Subcutaneous abdominal adipose tissue (tissue), 5 donors: Measurements from ENCODE around the gene FAM171A1.
"Not testable (repeated sequence)": the region's sequence is repeated elsewhere in the genome, so short reads cannot be mapped to it uniquely, and the experiment has no call there.

Source experiments
- H3K27ac ChIP-seq: one replicate; pipeline ENCODE4 v1.7.0; 2013; ENCODE audit warnings: low read depth, mild to moderate bottlenecking, inconsistent platforms, low read length, moderate library complexity
- H3K27me3 ChIP-seq, 5 donors: one replicate each; pipeline ENCODE4 v1.7.0; 2013; ENCODE audit warnings: low read length in 5 of 5, inconsistent platforms in 1 of 5; ENCODE audit not compliant: control insufficient read depth in 5 of 5, insufficient read depth in 4 of 5
- H3K36me3 ChIP-seq, 5 donors: one replicate each; pipeline ENCODE4 v1.7.0; 2013; ENCODE audit warnings: low read length in 5 of 5; ENCODE audit not compliant: control insufficient read depth in 5 of 5, insufficient read depth in 5 of 5
- H3K4me1 ChIP-seq, 5 donors: one replicate each; pipeline ENCODE4 v1.7.0; 2013; ENCODE audit warnings: low read length in 5 of 5, mild to moderate bottlenecking in 3 of 5, moderate library complexity in 1 of 5; ENCODE audit not compliant: control insufficient read depth in 5 of 5, insufficient read depth in 5 of 5
- H3K4me3 ChIP-seq, 5 donors: one replicate each; pipeline ENCODE4 v1.7.0; 2013; ENCODE audit warnings: low read length in 5 of 5, low read depth in 1 of 5
- H3K9ac ChIP-seq, 5 donors: one replicate each; pipeline ENCODE4 v1.7.0; 2013; ENCODE audit warnings: low read length in 5 of 5, mild to moderate bottlenecking in 4 of 5, moderate library complexity in 3 of 5
- H3K9me3 ChIP-seq, 5 donors: one replicate each; pipeline ENCODE4 v1.7.0; 2013; ENCODE audit warnings: low read length in 5 of 5; ENCODE audit not compliant: control insufficient read depth in 5 of 5
- donor health status: healthy.
- donor health status: healthy.
- donor health status: healthy.
- donor health status: healthy.
- donor health status: healthy.

FAM171A1 gene

GRCh38 chr10:15278786-15279185 is 92.3 kb downstream of the FAM171A1 start:
- Histone ChIP-seq H3K9ac (no peak overlapping the region), H3K27me3 (no peaks in the 10 kb centered on the region), H3K36me3 (peaks cover 0 to 30% (median 14%) of the 10 kb centered on the region in 5 donors), H3K4me1 (peaks cover 0 to 8% (median 0%) of the 10 kb centered on the region in 5 donors), H3K27ac (no peak overlapping the region), H3K9me3 (no peaks in the 10 kb centered on the region), H3K4me3 (no peak overlapping the region)

GRCh38 chr10:15276039-15276438 is 95.0 kb downstream of the FAM171A1 start:
- not testable (repeated sequence) for H3K4me3 ChIP-seq, H3K9me3 ChIP-seq, H3K36me3 ChIP-seq, H3K4me1 ChIP-seq, H3K9ac ChIP-seq, H3K27ac ChIP-seq, H3K27me3 ChIP-seq

GRCh38 chr10:15269838-15270237 is 101.3 kb downstream of the FAM171A1 start:
- H3K9ac ChIP-seq, H3K27ac ChIP-seq: not testable (repeated sequence)
- peaks cover 0 to 11% (median 3%) of the 10 kb centered on the region in 5 donors for H3K9me3 ChIP-seq

GRCh38 chr10:15267496-15267895 is 103.6 kb downstream of the FAM171A1 start:
- H3K4me3 ChIP-seq, result no peak overlapping the region
- peaks cover 0 to 11% (median 3%) of the 10 kb centered on the region in 5 donors for H3K9me3 ChIP-seq
- no peaks in the 10 kb centered on the region for H3K27me3 ChIP-seq
- H3K27ac ChIP-seq, result no peak overlapping the region
- H3K4me1 ChIP-seq, result peaks cover 0 to 2% (median 0%) of the 10 kb centered on the region in 5 donors
- H3K9ac ChIP-seq, result no peak overlapping the region
- H3K36me3 ChIP-seq, result peaks cover 0 to 4% (median 3%) of the 10 kb centered on the region in 5 donors

More at GRCh38 chr10:15269838-15270237, 101.3 kb downstream of the FAM171A1 start:
- H3K36me3 ChIP-seq, H3K27me3 ChIP-seq, H3K4me1 ChIP-seq, H3K4me3 ChIP-seq: not testable (repeated sequence)

GRCh38 chr10:15266117-15266516 is 105.0 kb downstream of the FAM171A1 start:
- no peaks in the 10 kb centered on the region for H3K27me3 ChIP-seq
- peaks cover 0 to 11% (median 3%) of the 10 kb centered on the region in 5 donors for H3K9me3 ChIP-seq
- peaks cover 0 to 4% (median 3%) of the 10 kb centered on the region in 5 donors for H3K36me3 ChIP-seq
- peaks cover 0 to 2% (median 0%) of the 10 kb centered on the region in 5 donors for H3K4me1 ChIP-seq
- no peak overlapping the region for H3K4me3 ChIP-seq
- H3K9ac ChIP-seq, result no peak overlapping the region
- no peak overlapping the region for H3K27ac ChIP-seq

- peaks cover 0 to 4% (median 3%) of the 10 kb centered on the region in 5 donors for H3K36me3 ChIP-seq
- peaks cover 0 to 11% (median 3%) of the 10 kb centered on the region in 5 donors for H3K9me3 ChIP-seq
- H3K27ac ChIP-seq, result no peak overlapping the region
- no peak overlapping the region for H3K4me3 ChIP-seq
- no peaks in the 10 kb centered on the region for H3K27me3 ChIP-seq
- H3K4me1 ChIP-seq, result peaks cover 0 to 2% (median 0%) of the 10 kb centered on the region in 5 donors
- no peak overlapping the region for H3K9ac ChIP-seq
Observed at GRCh38 chr10:15265558-15265957, 105.5 kb downstream of the FAM171A1 start.

- peaks cover 0 to 2% (median 0%) of the 10 kb centered on the region in 5 donors for H3K4me1 ChIP-seq
- H3K27me3 ChIP-seq, result no peaks in the 10 kb centered on the region
- H3K9me3 ChIP-seq, result peaks cover 0 to 7% (median 3%) of the 10 kb centered on the region in 5 donors
- no peak overlapping the region for H3K9ac ChIP-seq
- peaks cover 0 to 4% (median 3%) of the 10 kb centered on the region in 5 donors for H3K36me3 ChIP-seq
- no peak overlapping the region for H3K27ac ChIP-seq
- H3K4me3 ChIP-seq, result no peak overlapping the region
Observed at GRCh38 chr10:15265056-15265455, 106.0 kb downstream of the FAM171A1 start.

- H3K9ac ChIP-seq, result no peak overlapping the region
- no peaks in the 10 kb centered on the region for H3K27me3 ChIP-seq
- H3K4me3 ChIP-seq, result no peak overlapping the region
- H3K9me3 ChIP-seq, result no peaks in the 10 kb centered on the region
- no peak overlapping the region for H3K27ac ChIP-seq
- peaks cover 0 to 2% (median 0%) of the 10 kb centered on the region in 5 donors for H3K4me1 ChIP-seq
- H3K36me3 ChIP-seq, result no peaks in the 10 kb centered on the region
Observed at GRCh38 chr10:15263657-15264323, 107.3 kb downstream of the FAM171A1 start.

GRCh38 chr10:15262036-15262713 is 108.9 kb downstream of the FAM171A1 start:
- no peak overlapping the region for H3K9ac ChIP-seq
- H3K9me3 ChIP-seq, result no peaks in the 10 kb centered on the region
- H3K27ac ChIP-seq, result no peak overlapping the region
- no peaks in the 10 kb centered on the region for H3K27me3 ChIP-seq
- H3K4me3 ChIP-seq, result no peak overlapping the region
- peaks cover 0 to 2% (median 0%) of the 10 kb centered on the region in 5 donors for H3K4me1 ChIP-seq
- no peaks in the 10 kb centered on the region for H3K36me3 ChIP-seq

- no peaks in the 10 kb centered on the region for H3K9me3 ChIP-seq
- no peaks in the 10 kb centered on the region for H3K27me3 ChIP-seq
- H3K9ac ChIP-seq, result no peak overlapping the region
Observed at GRCh38 chr10:15259136-15259535, 112.0 kb downstream of the FAM171A1 start.

More at GRCh38 chr10:15259136-15259535, 112.0 kb downstream of the FAM171A1 start:
- Histone ChIP-seq H3K4me3 (no peak overlapping the region), H3K4me1 (peaks cover 0 to under 1% (median 0%) of the 10 kb centered on the region in 5 donors), H3K27ac (no peak overlapping the region), H3K36me3 (no peaks in the 10 kb centered on the region)
